ENCODE data around the gene COG7. TPM values are rescaled to one million over a fixed set of nuclear protein-coding genes. Genes with fewer than 3 reads are reported as not detected.

Gene COG7
- total RNA-seq, 4 donors from 2014 or later = 37.1 to 121 (median 54.6) TPM

GRCh38 chr16:23388786-23389185 lies 64.2 kb downstream of the COG7 start:
- WGBS, 2 donors (ENCODE audit: low coverage in 1 of 2) = 88% methylated on average over 14 of the region's 15 CpGs; no CpG with 5 or more reads in 1 of the 2 donors
- H3K27me3 ChIP-seq = no peaks in the 10 kb centered on the region
- no peaks in the 10 kb centered on the region for H3K9me3 ChIP-seq
- DNase-seq = no peak
- intact Hi-C loops (cut with DNase I; ENCODE audit: low total_unique reads) = no loop called here
- in situ Hi-C loops (cut with MboI; ENCODE audit: low pct_ligation_motif_present in 1 of 4, low pct_unique_long_range_greater_than_20kb in 1 of 4, low sequenced_read_pairs in 3 of 4) = no loop called here
- TF ChIP-seq EP300 (IDR thresholded peaks at IDR 0.05; ENCODE audit: low read depth) = no peak
- no peak for TF ChIP-seq POLR2AphosphoS5 (IDR thresholded peaks at IDR 0.05)
- TF ChIP-seq CTCF (IDR thresholded peaks at IDR 0.05) = no peak
- no peak for TF ChIP-seq POLR2A (IDR thresholded peaks at IDR 0.05)
- H3K36me3 ChIP-seq = peaks cover 0 to 25% (median 7%) of the 10 kb centered on the region in 4 donors
- peaks cover 0 to 15% (median 4%) of the 10 kb centered on the region in 4 donors for H3K4me1 ChIP-seq
- H3K4me3 ChIP-seq = no peak overlapping the region
- H3K27ac ChIP-seq = no peak overlapping the region

GRCh38 chr16:23387666-23388065 lies 65.3 kb downstream of the COG7 start:
- intact Hi-C loops (cut with DNase I; ENCODE audit: low total_unique reads) = no loop called here
- peaks cover 0 to 25% (median 6%) of the 10 kb centered on the region in 4 donors for H3K36me3 ChIP-seq
- no peaks in the 10 kb centered on the region for H3K9me3 ChIP-seq
- in situ Hi-C loops (cut with MboI; ENCODE audit: low pct_ligation_motif_present in 1 of 4, low pct_unique_long_range_greater_than_20kb in 1 of 4, low sequenced_read_pairs in 3 of 4) = no loop called here
- DNase-seq = no peak
- peaks cover 0 to 9% (median 0%) of the 10 kb centered on the region in 4 donors for H3K4me1 ChIP-seq
- H3K4me3 ChIP-seq = no peak overlapping the region
- 93 to 96% methylated on average over 5 to 8 of the region's 8 CpGs for WGBS, 2 donors (ENCODE audit: low coverage in 1 of 2)
- no peak overlapping the region for H3K27ac ChIP-seq
- TF ChIP-seq EP300 (IDR thresholded peaks at IDR 0.05; ENCODE audit: low read depth) (no peak), POLR2AphosphoS5 (IDR thresholded peaks at IDR 0.05) (no peak), CTCF (IDR thresholded peaks at IDR 0.05) (no peak), POLR2A (IDR thresholded peaks at IDR 0.05) (no peak)
- no peaks in the 10 kb centered on the region for H3K27me3 ChIP-seq

GRCh38 chr16:23385441-23385840 lies 67.5 kb downstream of the COG7 start:
- WGBS, 2 donors (ENCODE audit: low coverage in 1 of 2) = 93% methylated on average over 15 of the region's 15 CpGs; no CpG with 5 or more reads in 1 of the 2 donors
- Histone ChIP-seq H3K4me1 (peaks cover 0 to 2% (median 0%) of the 10 kb centered on the region in 4 donors), H3K27ac (no peak overlapping the region), H3K36me3 (peaks cover 0 to 5% (median 0%) of the 10 kb centered on the region in 4 donors), H3K4me3 (no peak overlapping the region), H3K9me3 (no peaks in the 10 kb centered on the region), H3K27me3 (no peaks in the 10 kb centered on the region)
- intact Hi-C loops (cut with DNase I; ENCODE audit: low total_unique reads) = no loop called here
- in situ Hi-C loops (cut with MboI; ENCODE audit: low pct_ligation_motif_present in 1 of 4, low pct_unique_long_range_greater_than_20kb in 1 of 4, low sequenced_read_pairs in 3 of 4) = no loop called here
- TF ChIP-seq POLR2AphosphoS5 (IDR thresholded peaks at IDR 0.05) = no peak
- no peak for TF ChIP-seq EP300 (IDR thresholded peaks at IDR 0.05; ENCODE audit: low read depth)
- DNase-seq = no peak

GRCh38 chr16:23384878-23385277 lies 68.1 kb downstream of the COG7 start:
- Histone ChIP-seq H3K36me3 (peaks cover 0 to 5% (median 0%) of the 10 kb centered on the region in 4 donors), H3K9me3 (no peaks in the 10 kb centered on the region), H3K4me3 (no peak overlapping the region), H3K4me1 (no peaks in the 10 kb centered on the region), H3K27ac (no peak overlapping the region), H3K27me3 (no peaks in the 10 kb centered on the region)
- in situ Hi-C loops (cut with MboI; ENCODE audit: low pct_ligation_motif_present in 1 of 4, low pct_unique_long_range_greater_than_20kb in 1 of 4, low sequenced_read_pairs in 3 of 4) = no loop called here
- intact Hi-C loops (cut with DNase I; ENCODE audit: low total_unique reads) = no loop called here
- no peak for TF ChIP-seq EP300 (IDR thresholded peaks at IDR 0.05; ENCODE audit: low read depth)
- TF ChIP-seq CTCF (IDR thresholded peaks at IDR 0.05) = no peak
- TF ChIP-seq POLR2AphosphoS5 (IDR thresholded peaks at IDR 0.05) = no peak
- no peak for TF ChIP-seq POLR2A (IDR thresholded peaks at IDR 0.05)
- no peak for DNase-seq
- WGBS, 2 donors (ENCODE audit: low coverage in 1 of 2) = 95% methylated on average over 10 of the region's 10 CpGs; no CpG with 5 or more reads in 1 of the 2 donors

- no peak overlapping the region for H3K4me3 ChIP-seq
- peaks cover 0 to 4% (median 0%) of the 10 kb centered on the region in 4 donors for H3K36me3 ChIP-seq
- intact Hi-C loops (cut with DNase I; ENCODE audit: low total_unique reads) = no loop called here
- WGBS, 2 donors (ENCODE audit: low coverage in 1 of 2) = 97% methylated on average over 3 of the region's 3 CpGs; no CpG with 5 or more reads in 1 of the 2 donors
- DNase-seq = no peak
- TF ChIP-seq CTCF (IDR thresholded peaks at IDR 0.05) (no peak), POLR2A (IDR thresholded peaks at IDR 0.05) (no peak), POLR2AphosphoS5 (IDR thresholded peaks at IDR 0.05) (no peak), EP300 (IDR thresholded peaks at IDR 0.05; ENCODE audit: low read depth) (no peak)
- H3K27me3 ChIP-seq = no peaks in the 10 kb centered on the region
- no peaks in the 10 kb centered on the region for H3K4me1 ChIP-seq
- no peak overlapping the region for H3K27ac ChIP-seq
- H3K9me3 ChIP-seq = no peaks in the 10 kb centered on the region
- in situ Hi-C loops (cut with MboI; ENCODE audit: low pct_ligation_motif_present in 1 of 4, low pct_unique_long_range_greater_than_20kb in 1 of 4, low sequenced_read_pairs in 3 of 4) = no loop called here
These were observed 69.1 kb downstream of the COG7 start for GRCh38 chr16:23383881-23384280.

Data from transverse colon (tissue), 4 donors.